WTC11 (cell line): ENCODE data around the gene SLC25A46. TPM values are rescaled to one million over a fixed set of nuclear protein-coding genes. Genes with fewer than 3 reads are reported as not detected.
A peak's percentile ranks its signal among the peaks of the same experiment; 100 is the strongest.

ENCODE experiments used
- ESRRA ChIP-seq: sonication (generic); formaldehyde crosslinking; IDR thresholded peaks from 2 replicates; pipeline ENCODE4 v1.8.1; 2022; ENCODE audit warnings: mild to moderate bottlenecking, missing genetic modification reagents, borderline replicate concordance
- FOXK1 ChIP-seq: sonication (generic); formaldehyde crosslinking; IDR thresholded peaks from 2 replicates; pipeline ENCODE4 v1.8.0; 2022; ENCODE audit warnings: mild to moderate bottlenecking, moderate library complexity, missing genetic modification reagents
- GRHL2 ChIP-seq: fragments of 250-450 bp; sonication (Bioruptor Pico); IDR thresholded peaks from 2 replicates; pipeline ENCODE4 v1.8.0; 2022; ENCODE audit warnings: mild to moderate bottlenecking, moderate library complexity; ENCODE audit not compliant: insufficient replicate concordance, severe bottlenecking
- MYBL2 ChIP-seq: sonication (generic); formaldehyde crosslinking; IDR thresholded peaks from 2 replicates; pipeline ENCODE4 v1.8.1; 2023; ENCODE audit warnings: mild to moderate bottlenecking, moderate library complexity, missing genetic modification reagents
- NFATC4 ChIP-seq: fragments of 250-450 bp; sonication (Bioruptor Pico); IDR thresholded peaks from 2 replicates; pipeline ENCODE4 v1.9.0; 2021; ENCODE audit warnings: mild to moderate bottlenecking
- NFE2L1 ChIP-seq: sonication (generic); formaldehyde crosslinking; IDR thresholded peaks from 2 replicates; pipeline ENCODE4 v1.8.1; 2023; ENCODE audit warnings: missing genetic modification reagents
- NR2C2 ChIP-seq: sonication (generic); formaldehyde crosslinking; IDR thresholded peaks from 2 replicates; pipeline ENCODE4 v1.8.0; 2022; ENCODE audit warnings: mild to moderate bottlenecking, missing genetic modification reagents
- PRRX2 ChIP-seq: fragments of 250-450 bp; sonication (Bioruptor Pico); IDR thresholded peaks from 2 replicates; pipeline ENCODE4 v1.8.0; 2021; ENCODE audit warnings: mild to moderate bottlenecking
- RORB ChIP-seq: fragments of 250-450 bp; sonication (Bioruptor Pico); IDR thresholded peaks from 2 replicates; pipeline ENCODE4 v1.9.0; 2021; ENCODE audit warnings: mild to moderate bottlenecking
- SMAD3 ChIP-seq: sonication (generic); formaldehyde crosslinking; IDR thresholded peaks from 2 replicates; pipeline ENCODE4 v1.8.0; 2022; ENCODE audit warnings: missing genetic modification reagents, mild to moderate bottlenecking, borderline replicate concordance
- SMAD4 ChIP-seq: sonication (generic); formaldehyde crosslinking; IDR thresholded peaks from 2 replicates; pipeline ENCODE4 v1.8.0; 2022; ENCODE audit warnings: mild to moderate bottlenecking, missing genetic modification reagents
- TCF7 ChIP-seq: sonication (generic); formaldehyde crosslinking; IDR thresholded peaks from 2 replicates; pipeline ENCODE4 v1.8.0; 2022; ENCODE audit warnings: mild to moderate bottlenecking, low read depth, missing genetic modification reagents, moderate library complexity
- TEAD4 ChIP-seq: sonication (generic); formaldehyde crosslinking; IDR thresholded peaks from 2 replicates; pipeline ENCODE4 v1.8.0; 2022; ENCODE audit warnings: mild to moderate bottlenecking, missing genetic modification reagents
- ZBTB21 ChIP-seq: sonication (generic); formaldehyde crosslinking; IDR thresholded peaks from 2 replicates; pipeline ENCODE4 v1.8.1; 2023; ENCODE audit warnings: mild to moderate bottlenecking, missing genetic modification reagents, borderline replicate concordance
- ZNF121 ChIP-seq: sonication (generic); formaldehyde crosslinking; IDR thresholded peaks from 2 replicates; pipeline ENCODE4 v1.8.0; 2023; ENCODE audit warnings: missing genetic modification reagents
- ZNF219 ChIP-seq: sonication (generic); formaldehyde crosslinking; IDR thresholded peaks from 2 replicates; pipeline ENCODE4 v1.8.0; 2023; ENCODE audit warnings: missing genetic modification reagents, mild to moderate bottlenecking, borderline replicate concordance
- total RNA-seq: library from RNA; stranded (reverse); gene quantifications from 3 replicates; pipeline ENCODE4 v1.2.3, GENCODE V29; 2021
- TF ChIP-seq, protein P1 (sequence below): fragments of 250-450 bp; sonication (Bioruptor Pico); IDR thresholded peaks from 2 replicates; pipeline ENCODE4 v1.9.0; 2021; ENCODE audit warnings: mild to moderate bottlenecking, borderline replicate concordance
- TF ChIP-seq, protein P2 (sequence below): sonication (generic); formaldehyde crosslinking; IDR thresholded peaks from 2 replicates; pipeline ENCODE4 v1.8.1; 2023; ENCODE audit warnings: mild to moderate bottlenecking, missing genetic modification reagents, moderate library complexity
- TF ChIP-seq, protein P3 (sequence below): fragments of 250-450 bp; sonication (Bioruptor Pico); IDR thresholded peaks from 2 replicates; pipeline ENCODE4 v1.9.0; 2021; ENCODE audit warnings: moderate library complexity, mild to moderate bottlenecking, inconsistent platforms, borderline replicate concordance
- TF ChIP-seq, protein P4 (sequence below): fragments of 250-450 bp; sonication (Bioruptor Pico); IDR thresholded peaks from 2 replicates; pipeline ENCODE4 v1.9.0; 2021; ENCODE audit warnings: mild to moderate bottlenecking
- TF ChIP-seq, protein P5 (sequence below): sonication (generic); formaldehyde crosslinking; IDR thresholded peaks from 2 replicates; pipeline ENCODE4 v1.8.1; 2022; ENCODE audit warnings: low read depth, mild to moderate bottlenecking, moderate library complexity, missing genetic modification reagents, borderline replicate concordance
- TF ChIP-seq, protein P6 (sequence below): fragments of 250-450 bp; sonication (Bioruptor Pico); IDR thresholded peaks from 2 replicates; pipeline ENCODE4 v2.1.2; 2022; ENCODE audit warnings: mild to moderate bottlenecking, moderate library complexity
- TF ChIP-seq, protein P7 (sequence below): sonication (generic); formaldehyde crosslinking; IDR thresholded peaks from 2 replicates; pipeline ENCODE4 v1.8.1; 2023; ENCODE audit warnings: mild to moderate bottlenecking, moderate library complexity, missing genetic modification reagents
- TF ChIP-seq, protein P8 (sequence below): fragments of 200-600 bp; IDR thresholded peaks from 2 replicates; pipeline ENCODE4 v1.8.0; 2022; ENCODE audit warnings: antibody characterized with exemption

Gene SLC25A46
- total RNA-seq, 1 experiment from 2014 or later = 19.2 TPM

DNA sequence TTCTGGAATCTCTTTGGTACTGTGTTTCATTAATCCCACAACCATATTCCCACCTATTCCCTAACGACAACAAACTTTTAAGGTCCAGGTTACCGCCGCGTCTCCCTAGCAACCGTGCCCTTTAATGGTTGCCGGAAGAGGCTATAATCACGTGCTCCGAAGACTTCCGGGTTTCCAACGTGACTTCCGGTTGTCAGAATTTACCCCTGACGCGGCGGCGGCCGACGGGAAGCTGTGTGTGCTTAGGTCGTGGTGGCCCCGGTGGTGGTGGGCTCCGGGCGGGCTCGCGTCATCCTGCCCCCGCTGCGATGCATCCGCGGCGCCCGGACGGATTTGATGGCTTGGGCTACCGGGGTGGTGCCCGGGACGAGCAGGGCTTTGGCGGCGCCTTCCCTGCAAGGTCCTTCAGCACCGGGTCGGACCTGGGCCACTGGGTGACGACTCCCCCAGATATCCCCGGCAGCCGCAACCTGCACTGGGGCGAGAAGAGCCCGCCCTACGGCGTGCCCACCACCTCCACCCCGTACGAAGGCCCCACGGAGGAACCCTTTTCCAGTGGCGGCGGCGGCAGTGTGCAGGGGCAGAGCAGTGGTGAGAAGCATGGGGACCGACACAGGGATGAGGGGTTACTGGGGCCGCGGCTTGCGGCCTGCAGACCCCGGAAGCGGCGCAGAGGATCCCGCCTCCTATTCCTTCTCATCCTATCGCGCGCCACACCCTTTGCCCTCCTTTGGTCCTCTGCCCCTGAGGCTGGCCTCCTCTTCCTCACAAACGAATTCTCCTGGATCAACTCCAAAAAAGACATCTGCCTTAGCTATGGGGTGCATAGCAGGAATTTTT lies at the start of gene SLC25A46 (continued):
- TF ChIP-seq GRHL2 (CRISPR knock-in tag) (no peak), NR2C2 (CRISPR knock-in tag) (no peak), TEAD4 (no peak), TCF7 (0 out of 2 replicates have a peak, but pooled peaks have one; percentile 53), MYBL2 (CRISPR knock-in tag) (0 out of 2 replicates have a peak, but pooled peaks have one; percentile 40), ESRRA (CRISPR knock-in tag) (no peak), SMAD4 (no peak), NFE2L1 (CRISPR knock-in tag) (no peak), ZNF121 (CRISPR knock-in tag) (no peak), SMAD3 (CRISPR knock-in tag) (no peak), ZBTB21 (CRISPR knock-in tag) (no peak), ZNF219 (no peak), PRRX2 (no peak), FOXK1 (CRISPR knock-in tag) (peak; percentile 82), RORB (CRISPR knock-in tag) (no peak), NFATC4 (CRISPR knock-in tag) (no peak)
- TF ChIP-seq, protein P1, sequence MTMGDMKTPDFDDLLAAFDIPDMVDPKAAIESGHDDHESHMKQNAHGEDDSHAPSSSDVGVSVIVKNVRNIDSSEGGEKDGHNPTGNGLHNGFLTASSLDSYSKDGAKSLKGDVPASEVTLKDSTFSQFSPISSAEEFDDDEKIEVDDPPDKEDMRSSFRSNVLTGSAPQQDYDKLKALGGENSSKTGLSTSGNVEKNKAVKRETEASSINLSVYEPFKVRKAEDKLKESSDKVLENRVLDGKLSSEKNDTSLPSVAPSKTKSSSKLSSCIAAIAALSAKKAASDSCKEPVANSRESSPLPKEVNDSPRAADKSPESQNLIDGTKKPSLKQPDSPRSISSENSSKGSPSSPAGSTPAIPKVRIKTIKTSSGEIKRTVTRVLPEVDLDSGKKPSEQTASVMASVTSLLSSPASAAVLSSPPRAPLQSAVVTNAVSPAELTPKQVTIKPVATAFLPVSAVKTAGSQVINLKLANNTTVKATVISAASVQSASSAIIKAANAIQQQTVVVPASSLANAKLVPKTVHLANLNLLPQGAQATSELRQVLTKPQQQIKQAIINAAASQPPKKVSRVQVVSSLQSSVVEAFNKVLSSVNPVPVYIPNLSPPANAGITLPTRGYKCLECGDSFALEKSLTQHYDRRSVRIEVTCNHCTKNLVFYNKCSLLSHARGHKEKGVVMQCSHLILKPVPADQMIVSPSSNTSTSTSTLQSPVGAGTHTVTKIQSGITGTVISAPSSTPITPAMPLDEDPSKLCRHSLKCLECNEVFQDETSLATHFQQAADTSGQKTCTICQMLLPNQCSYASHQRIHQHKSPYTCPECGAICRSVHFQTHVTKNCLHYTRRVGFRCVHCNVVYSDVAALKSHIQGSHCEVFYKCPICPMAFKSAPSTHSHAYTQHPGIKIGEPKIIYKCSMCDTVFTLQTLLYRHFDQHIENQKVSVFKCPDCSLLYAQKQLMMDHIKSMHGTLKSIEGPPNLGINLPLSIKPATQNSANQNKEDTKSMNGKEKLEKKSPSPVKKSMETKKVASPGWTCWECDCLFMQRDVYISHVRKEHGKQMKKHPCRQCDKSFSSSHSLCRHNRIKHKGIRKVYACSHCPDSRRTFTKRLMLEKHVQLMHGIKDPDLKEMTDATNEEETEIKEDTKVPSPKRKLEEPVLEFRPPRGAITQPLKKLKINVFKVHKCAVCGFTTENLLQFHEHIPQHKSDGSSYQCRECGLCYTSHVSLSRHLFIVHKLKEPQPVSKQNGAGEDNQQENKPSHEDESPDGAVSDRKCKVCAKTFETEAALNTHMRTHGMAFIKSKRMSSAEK = no peak
- TF ChIP-seq, protein P2, sequence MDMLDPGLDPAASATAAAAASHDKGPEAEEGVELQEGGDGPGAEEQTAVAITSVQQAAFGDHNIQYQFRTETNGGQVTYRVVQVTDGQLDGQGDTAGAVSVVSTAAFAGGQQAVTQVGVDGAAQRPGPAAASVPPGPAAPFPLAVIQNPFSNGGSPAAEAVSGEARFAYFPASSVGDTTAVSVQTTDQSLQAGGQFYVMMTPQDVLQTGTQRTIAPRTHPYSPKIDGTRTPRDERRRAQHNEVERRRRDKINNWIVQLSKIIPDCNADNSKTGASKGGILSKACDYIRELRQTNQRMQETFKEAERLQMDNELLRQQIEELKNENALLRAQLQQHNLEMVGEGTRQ = peak; percentile 96
- TF ChIP-seq, protein P3, sequence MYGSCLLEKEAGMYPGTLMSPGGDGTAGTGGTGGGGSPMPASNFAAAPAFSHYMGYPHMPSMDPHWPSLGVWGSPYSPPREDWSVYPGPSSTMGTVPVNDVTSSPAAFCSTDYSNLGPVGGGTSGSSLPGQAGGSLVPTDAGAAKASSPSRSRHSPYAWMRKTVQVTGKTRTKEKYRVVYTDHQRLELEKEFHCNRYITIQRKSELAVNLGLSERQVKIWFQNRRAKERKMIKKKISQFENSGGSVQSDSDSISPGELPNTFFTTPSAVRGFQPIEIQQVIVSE (CRISPR knock-in tag) = no peak
- TF ChIP-seq, protein P4, sequence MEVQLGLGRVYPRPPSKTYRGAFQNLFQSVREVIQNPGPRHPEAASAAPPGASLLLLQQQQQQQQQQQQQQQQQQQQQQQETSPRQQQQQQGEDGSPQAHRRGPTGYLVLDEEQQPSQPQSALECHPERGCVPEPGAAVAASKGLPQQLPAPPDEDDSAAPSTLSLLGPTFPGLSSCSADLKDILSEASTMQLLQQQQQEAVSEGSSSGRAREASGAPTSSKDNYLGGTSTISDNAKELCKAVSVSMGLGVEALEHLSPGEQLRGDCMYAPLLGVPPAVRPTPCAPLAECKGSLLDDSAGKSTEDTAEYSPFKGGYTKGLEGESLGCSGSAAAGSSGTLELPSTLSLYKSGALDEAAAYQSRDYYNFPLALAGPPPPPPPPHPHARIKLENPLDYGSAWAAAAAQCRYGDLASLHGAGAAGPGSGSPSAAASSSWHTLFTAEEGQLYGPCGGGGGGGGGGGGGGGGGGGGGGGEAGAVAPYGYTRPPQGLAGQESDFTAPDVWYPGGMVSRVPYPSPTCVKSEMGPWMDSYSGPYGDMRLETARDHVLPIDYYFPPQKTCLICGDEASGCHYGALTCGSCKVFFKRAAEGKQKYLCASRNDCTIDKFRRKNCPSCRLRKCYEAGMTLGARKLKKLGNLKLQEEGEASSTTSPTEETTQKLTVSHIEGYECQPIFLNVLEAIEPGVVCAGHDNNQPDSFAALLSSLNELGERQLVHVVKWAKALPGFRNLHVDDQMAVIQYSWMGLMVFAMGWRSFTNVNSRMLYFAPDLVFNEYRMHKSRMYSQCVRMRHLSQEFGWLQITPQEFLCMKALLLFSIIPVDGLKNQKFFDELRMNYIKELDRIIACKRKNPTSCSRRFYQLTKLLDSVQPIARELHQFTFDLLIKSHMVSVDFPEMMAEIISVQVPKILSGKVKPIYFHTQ (CRISPR knock-in tag) = no peak
- TF ChIP-seq, protein P5, sequence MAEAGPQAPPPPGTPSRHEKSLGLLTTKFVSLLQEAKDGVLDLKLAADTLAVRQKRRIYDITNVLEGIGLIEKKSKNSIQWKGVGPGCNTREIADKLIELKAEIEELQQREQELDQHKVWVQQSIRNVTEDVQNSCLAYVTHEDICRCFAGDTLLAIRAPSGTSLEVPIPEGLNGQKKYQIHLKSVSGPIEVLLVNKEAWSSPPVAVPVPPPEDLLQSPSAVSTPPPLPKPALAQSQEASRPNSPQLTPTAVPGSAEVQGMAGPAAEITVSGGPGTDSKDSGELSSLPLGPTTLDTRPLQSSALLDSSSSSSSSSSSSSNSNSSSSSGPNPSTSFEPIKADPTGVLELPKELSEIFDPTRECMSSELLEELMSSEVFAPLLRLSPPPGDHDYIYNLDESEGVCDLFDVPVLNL (CRISPR knock-in tag) = no peak
- TF ChIP-seq, protein P6, sequence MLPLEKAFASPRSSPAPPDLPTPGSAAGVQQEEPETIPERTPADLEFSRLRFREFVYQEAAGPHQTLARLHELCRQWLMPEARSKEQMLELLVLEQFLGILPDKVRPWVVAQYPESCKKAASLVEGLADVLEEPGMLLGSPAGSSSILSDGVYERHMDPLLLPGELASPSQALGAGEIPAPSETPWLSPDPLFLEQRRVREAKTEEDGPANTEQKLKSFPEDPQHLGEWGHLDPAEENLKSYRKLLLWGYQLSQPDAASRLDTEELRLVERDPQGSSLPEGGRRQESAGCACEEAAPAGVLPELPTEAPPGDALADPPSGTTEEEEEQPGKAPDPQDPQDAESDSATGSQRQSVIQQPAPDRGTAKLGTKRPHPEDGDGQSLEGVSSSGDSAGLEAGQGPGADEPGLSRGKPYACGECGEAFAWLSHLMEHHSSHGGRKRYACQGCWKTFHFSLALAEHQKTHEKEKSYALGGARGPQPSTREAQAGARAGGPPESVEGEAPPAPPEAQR (CRISPR knock-in tag) = no peak
- TF ChIP-seq, protein P7, sequence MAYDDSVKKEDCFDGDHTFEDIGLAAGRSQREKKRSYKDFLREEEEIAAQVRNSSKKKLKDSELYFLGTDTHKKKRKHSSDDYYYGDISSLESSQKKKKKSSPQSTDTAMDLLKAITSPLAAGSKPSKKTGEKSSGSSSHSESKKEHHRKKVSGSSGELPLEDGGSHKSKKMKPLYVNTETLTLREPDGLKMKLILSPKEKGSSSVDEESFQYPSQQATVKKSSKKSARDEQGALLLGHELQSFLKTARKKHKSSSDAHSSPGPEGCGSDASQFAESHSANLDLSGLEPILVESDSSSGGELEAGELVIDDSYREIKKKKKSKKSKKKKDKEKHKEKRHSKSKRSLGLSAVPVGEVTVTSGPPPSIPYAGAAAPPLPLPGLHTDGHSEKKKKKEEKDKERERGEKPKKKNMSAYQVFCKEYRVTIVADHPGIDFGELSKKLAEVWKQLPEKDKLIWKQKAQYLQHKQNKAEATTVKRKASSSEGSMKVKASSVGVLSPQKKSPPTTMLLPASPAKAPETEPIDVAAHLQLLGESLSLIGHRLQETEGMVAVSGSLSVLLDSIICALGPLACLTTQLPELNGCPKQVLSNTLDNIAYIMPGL = 0 out of 2 replicates have a peak, but pooled peaks have one; percentile 53
- TF ChIP-seq, protein P8, sequence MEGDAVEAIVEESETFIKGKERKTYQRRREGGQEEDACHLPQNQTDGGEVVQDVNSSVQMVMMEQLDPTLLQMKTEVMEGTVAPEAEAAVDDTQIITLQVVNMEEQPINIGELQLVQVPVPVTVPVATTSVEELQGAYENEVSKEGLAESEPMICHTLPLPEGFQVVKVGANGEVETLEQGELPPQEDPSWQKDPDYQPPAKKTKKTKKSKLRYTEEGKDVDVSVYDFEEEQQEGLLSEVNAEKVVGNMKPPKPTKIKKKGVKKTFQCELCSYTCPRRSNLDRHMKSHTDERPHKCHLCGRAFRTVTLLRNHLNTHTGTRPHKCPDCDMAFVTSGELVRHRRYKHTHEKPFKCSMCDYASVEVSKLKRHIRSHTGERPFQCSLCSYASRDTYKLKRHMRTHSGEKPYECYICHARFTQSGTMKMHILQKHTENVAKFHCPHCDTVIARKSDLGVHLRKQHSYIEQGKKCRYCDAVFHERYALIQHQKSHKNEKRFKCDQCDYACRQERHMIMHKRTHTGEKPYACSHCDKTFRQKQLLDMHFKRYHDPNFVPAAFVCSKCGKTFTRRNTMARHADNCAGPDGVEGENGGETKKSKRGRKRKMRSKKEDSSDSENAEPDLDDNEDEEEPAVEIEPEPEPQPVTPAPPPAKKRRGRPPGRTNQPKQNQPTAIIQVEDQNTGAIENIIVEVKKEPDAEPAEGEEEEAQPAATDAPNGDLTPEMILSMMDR = no peak
